ENCODE measurements around the gene FLT3. TPM values are rescaled to one million over a fixed set of nuclear protein-coding genes. Genes with fewer than 3 reads are reported as not detected.

Gene FLT3
- total and polyA plus RNA-seq, 9 donors: 0.08 to 0.97 (median 0.15) TPM; not detected in 1

- DNase-seq: no peak
- Histone ChIP-seq H3K9me3 (no peaks in the 10 kb centered on the region), H3K4me3 (no peak overlapping the region), H3K27me3 (no peaks in the 10 kb centered on the region), H3K4me1 (ENCODE audit: insufficient read depth) (no peaks in the 10 kb centered on the region), H3K36me3 (no peaks in the 10 kb centered on the region), H3K27ac (no peak overlapping the region)
- TF ChIP-seq EP300 (IDR thresholded peaks at IDR 0.05) (no peak), CTCF (IDR thresholded peaks at IDR 0.05) (no peak), POLR2A (IDR thresholded peaks at IDR 0.05) (no peak)
- WGBS, 3 donors: 62 to 75% (median 74%) methylated on average over 9 of the region's 9 CpGs
- intact Hi-C loops (cut with DNase I): no loop called here
Measured at GRCh38 chr13:28056426-28056825, 44.0 kb downstream of the FLT3 start.

- H3K9me3 ChIP-seq: no peaks in the 10 kb centered on the region
- H3K27ac ChIP-seq: no peak overlapping the region
- 53 to 68% (median 59%) methylated on average over 2 of the region's 2 CpGs for WGBS, 3 donors
- no peaks in the 10 kb centered on the region for H3K36me3 ChIP-seq
- no peak for TF ChIP-seq POLR2A (IDR thresholded peaks at IDR 0.05)
- no peak for TF ChIP-seq EP300 (IDR thresholded peaks at IDR 0.05)
- TF ChIP-seq CTCF (IDR thresholded peaks at IDR 0.05): no peak
- no peak for DNase-seq
- H3K4me3 ChIP-seq: no peak overlapping the region
- no peaks in the 10 kb centered on the region for H3K4me1 ChIP-seq (ENCODE audit: insufficient read depth)
- H3K27me3 ChIP-seq: no peaks in the 10 kb centered on the region
- intact Hi-C loops (cut with DNase I): no loop called here
Measured at GRCh38 chr13:28055357-28055756, 45.0 kb downstream of the FLT3 start.

- DNase-seq: no peak
- no peak for TF ChIP-seq CTCF (IDR thresholded peaks at IDR 0.05)
- no peak for TF ChIP-seq POLR2A (IDR thresholded peaks at IDR 0.05)
- TF ChIP-seq EP300 (IDR thresholded peaks at IDR 0.05): no peak
- intact Hi-C loops (cut with DNase I): no loop called here
- Histone ChIP-seq H3K4me1 (ENCODE audit: insufficient read depth) (no peaks in the 10 kb centered on the region), H3K4me3 (no peak overlapping the region), H3K36me3 (no peaks in the 10 kb centered on the region), H3K9me3 (no peaks in the 10 kb centered on the region), H3K27ac (no peak overlapping the region), H3K27me3 (no peaks in the 10 kb centered on the region)
Measured at GRCh38 chr13:28052945-28053344, 47.4 kb downstream of the FLT3 start.

GRCh38 chr13:28049880-28050875 is 50.2 kb downstream of the FLT3 start:
- TF ChIP-seq EP300 (IDR thresholded peaks at IDR 0.05): no peak
- TF ChIP-seq CTCF (IDR thresholded peaks at IDR 0.05): no peak
- no peak for TF ChIP-seq POLR2A (IDR thresholded peaks at IDR 0.05)
- intact Hi-C loops (cut with DNase I): no loop called here
- no peak for DNase-seq
- no peaks in the 10 kb centered on the region for H3K27me3 ChIP-seq
- no peaks in the 10 kb centered on the region for H3K4me1 ChIP-seq (ENCODE audit: insufficient read depth)
- 24 to 38% (median 27%) methylated on average over 7 of the region's 7 CpGs for WGBS, 3 donors
- no peaks in the 10 kb centered on the region for H3K9me3 ChIP-seq
- no peak overlapping the region for H3K4me3 ChIP-seq
- H3K36me3 ChIP-seq: no peaks in the 10 kb centered on the region
- H3K27ac ChIP-seq: no peak overlapping the region
